MM.1S (cell line): ENCODE measurements around the gene C10orf120.

Experiments
- EZH2 ChIP-seq: fragments of 300-600 bp; sonication (generic); optimal IDR thresholded peaks from 2 replicates; pipeline ENCODE3; 2017; ENCODE audit warnings: low read depth, mild to moderate bottlenecking, antibody characterized with exemption, low read length, mixed read lengths
- TF ChIP-seq, protein P1 (sequence below): fragments of 300-600 bp; sonication (generic); IDR thresholded peaks from 2 replicates; pipeline ENCODE4 v1.5.1; 2016; ENCODE audit warnings: antibody characterized with exemption, low read length, mixed read lengths

DNA sequence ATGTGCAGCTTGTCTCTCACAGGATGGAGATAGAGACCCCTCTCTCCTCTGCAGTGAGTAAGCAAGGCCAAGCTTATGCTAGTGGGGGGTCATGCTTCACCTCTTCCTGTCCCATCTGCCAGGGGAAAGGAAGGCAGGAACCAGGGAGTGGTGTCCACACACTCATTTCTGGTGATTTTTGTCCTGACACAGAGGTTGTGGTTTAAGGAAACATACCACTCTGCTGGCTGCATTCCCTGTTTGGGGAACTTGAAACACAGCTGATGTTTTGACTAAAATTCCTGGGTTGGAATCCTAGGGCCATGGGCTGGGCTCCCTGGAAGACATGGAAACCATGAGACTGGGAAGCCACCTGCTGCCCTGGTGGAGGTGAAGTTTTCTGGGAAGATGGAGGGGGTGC is 21.4 kb downstream of the C10orf120 start:
- TF ChIP-seq, protein P1, sequence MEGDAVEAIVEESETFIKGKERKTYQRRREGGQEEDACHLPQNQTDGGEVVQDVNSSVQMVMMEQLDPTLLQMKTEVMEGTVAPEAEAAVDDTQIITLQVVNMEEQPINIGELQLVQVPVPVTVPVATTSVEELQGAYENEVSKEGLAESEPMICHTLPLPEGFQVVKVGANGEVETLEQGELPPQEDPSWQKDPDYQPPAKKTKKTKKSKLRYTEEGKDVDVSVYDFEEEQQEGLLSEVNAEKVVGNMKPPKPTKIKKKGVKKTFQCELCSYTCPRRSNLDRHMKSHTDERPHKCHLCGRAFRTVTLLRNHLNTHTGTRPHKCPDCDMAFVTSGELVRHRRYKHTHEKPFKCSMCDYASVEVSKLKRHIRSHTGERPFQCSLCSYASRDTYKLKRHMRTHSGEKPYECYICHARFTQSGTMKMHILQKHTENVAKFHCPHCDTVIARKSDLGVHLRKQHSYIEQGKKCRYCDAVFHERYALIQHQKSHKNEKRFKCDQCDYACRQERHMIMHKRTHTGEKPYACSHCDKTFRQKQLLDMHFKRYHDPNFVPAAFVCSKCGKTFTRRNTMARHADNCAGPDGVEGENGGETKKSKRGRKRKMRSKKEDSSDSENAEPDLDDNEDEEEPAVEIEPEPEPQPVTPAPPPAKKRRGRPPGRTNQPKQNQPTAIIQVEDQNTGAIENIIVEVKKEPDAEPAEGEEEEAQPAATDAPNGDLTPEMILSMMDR = no peak
- TF ChIP-seq EZH2 = no peak
